H1 (cell line): ENCODE data around the gene AGAP3. TPM values are rescaled to one million over a fixed set of nuclear protein-coding genes. Genes with fewer than 3 reads are reported as not detected.

ENCODE experiments used
- ASH2L ChIP-seq: fragments of 200-600, 300-600 bp; sonication (generic); IDR thresholded peaks from one replicate; pipeline ENCODE4 v1.7.1; 2017; ENCODE audit warnings: low read length
- RNF2 ChIP-seq: fragments of 200-900, 300-1000 bp; sonication (generic); IDR thresholded peaks from 2 replicates; pipeline ENCODE4 v1.7.1; 2016; ENCODE audit warnings: borderline replicate concordance, low read depth, mild to moderate bottlenecking, antibody characterized with exemption, low read length; ENCODE audit not compliant: poor library complexity, severe bottlenecking; ENCODE audit errors: missing control alignments
- polyA plus RNA-seq, 7 experiments: library from polyadenylated mRNA; depleted of rRNA in 3 of 7; stranded (reverse) in 5 of 7; unstranded in 2 of 7; fragments of >200 nt in 5 of 7; fragments of 200-250 nt in 2 of 7; gene quantifications; 1 replicate in 5 of 7; 2 replicates in 1 of 7; 4 replicates in 1 of 7; pipeline versions ENCODE4 v1.2.1 to v1.2.3, GENCODE V29; 2011 to 2013; ENCODE audit warnings: missing spikeins in 2 of 7, mixed read lengths in 2 of 7
- total RNA-seq: library from RNA; stranded (reverse); fragmentation: NEBNext Ultra II Directional; extraction: Animal tissue kit (Norgen Biotek cat#: 25700); gene quantifications from 2 replicates; pipeline ENCODE4 v1.2.1, GENCODE V29; 2021

The AGAP3 gene
- total and polyA plus RNA-seq, 2 of the 8 experiments (the other 6 are each of a cell fraction or from before 2014, with no cell fraction given) = 66.4 to 120 TPM

DNA sequence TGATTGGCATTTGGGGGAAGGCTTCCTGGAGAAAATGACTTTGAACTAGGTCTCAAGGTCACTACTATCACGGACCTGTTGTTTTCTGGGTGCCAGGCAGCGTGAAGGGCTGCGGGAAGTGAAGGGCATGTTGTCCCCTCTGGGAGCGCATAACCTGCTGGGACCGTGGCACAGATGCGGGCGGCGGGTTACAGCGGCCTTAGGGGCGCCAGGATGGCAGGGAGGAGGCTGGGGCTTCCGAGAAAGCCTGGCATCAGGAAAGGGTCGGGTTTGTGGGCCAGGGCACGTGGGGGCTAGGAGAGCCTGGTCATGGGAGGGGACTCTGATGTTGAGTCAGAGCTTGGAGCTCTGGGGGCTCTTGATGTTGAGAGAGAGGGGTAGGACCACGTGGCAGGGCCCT, 20.8 kb upstream of the AGAP3 start (continued):
- TF ChIP-seq RNF2 = no peak
- no peak for TF ChIP-seq ASH2L
